Hepatocyte (in vitro differentiated cells): Measurements from ENCODE around the gene WASHC2C.
"Not testable (repeated sequence)": the region's sequence is repeated elsewhere in the genome, so short reads cannot be mapped to it uniquely, and the experiment has no call there.

ENCODE experiments used
- EZH2 ChIP-seq: fragments of 200-600 bp; sonication (generic); IDR thresholded peaks from 2 replicates; pipeline ENCODE4 v1.6.1; 2016; ENCODE audit warnings: antibody characterized with exemption, mild to moderate bottlenecking, borderline replicate concordance
- TF ChIP-seq, protein P1 (sequence below): fragments of 200-600 bp; sonication (generic); IDR thresholded peaks from 2 replicates; pipeline ENCODE4 v1.5.1; 2016; ENCODE audit warnings: antibody characterized with exemption, mild to moderate bottlenecking; ENCODE audit not compliant: poor library complexity

DNA sequence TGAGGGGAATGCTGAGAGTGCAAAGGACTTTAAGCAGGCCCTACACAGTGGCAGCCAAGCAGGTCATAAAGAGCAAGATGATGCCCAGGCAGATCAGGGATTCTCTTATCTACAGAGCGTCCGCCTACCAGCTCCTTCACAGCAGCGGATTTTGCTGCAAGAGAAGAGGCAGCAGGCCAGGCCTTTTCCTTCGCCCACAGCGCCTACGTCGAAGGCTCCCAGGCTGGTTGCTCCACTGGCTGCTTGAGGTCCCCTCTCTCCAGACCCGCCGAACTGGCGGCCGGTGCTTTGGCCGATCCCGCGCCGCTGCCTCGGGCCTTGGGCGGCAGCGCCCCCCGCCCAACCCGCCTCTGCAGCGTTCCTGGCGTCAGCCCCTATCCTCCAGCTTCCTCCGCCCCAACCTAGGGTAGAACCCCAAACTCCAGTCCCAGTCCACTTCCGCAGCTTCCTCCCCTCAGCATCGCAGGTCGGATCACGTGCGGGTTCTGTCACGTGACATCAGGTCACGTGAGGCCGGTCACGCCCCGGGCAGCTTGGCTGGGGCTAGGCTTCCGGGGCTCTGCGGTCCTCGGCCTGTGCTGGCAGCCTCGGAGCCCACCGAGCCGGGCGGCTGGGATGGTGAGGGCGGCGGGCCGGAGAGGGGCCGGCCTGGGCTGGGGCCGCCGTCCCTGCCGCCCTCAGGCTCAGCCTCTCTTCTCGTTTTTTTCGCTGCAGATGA is at the start of gene WASHC2C:
- TF ChIP-seq, protein P1, sequence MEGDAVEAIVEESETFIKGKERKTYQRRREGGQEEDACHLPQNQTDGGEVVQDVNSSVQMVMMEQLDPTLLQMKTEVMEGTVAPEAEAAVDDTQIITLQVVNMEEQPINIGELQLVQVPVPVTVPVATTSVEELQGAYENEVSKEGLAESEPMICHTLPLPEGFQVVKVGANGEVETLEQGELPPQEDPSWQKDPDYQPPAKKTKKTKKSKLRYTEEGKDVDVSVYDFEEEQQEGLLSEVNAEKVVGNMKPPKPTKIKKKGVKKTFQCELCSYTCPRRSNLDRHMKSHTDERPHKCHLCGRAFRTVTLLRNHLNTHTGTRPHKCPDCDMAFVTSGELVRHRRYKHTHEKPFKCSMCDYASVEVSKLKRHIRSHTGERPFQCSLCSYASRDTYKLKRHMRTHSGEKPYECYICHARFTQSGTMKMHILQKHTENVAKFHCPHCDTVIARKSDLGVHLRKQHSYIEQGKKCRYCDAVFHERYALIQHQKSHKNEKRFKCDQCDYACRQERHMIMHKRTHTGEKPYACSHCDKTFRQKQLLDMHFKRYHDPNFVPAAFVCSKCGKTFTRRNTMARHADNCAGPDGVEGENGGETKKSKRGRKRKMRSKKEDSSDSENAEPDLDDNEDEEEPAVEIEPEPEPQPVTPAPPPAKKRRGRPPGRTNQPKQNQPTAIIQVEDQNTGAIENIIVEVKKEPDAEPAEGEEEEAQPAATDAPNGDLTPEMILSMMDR: not testable (repeated sequence)
- not testable (repeated sequence) for TF ChIP-seq EZH2
